Measurements from ENCODE around the gene PARS2. TPM values are rescaled to one million over a fixed set of nuclear protein-coding genes. Genes with fewer than 3 reads are reported as not detected.

PARS2 gene
- total RNA-seq, 3 donors from 2014 or later: 2.2 to 7.8 (median 4.3) TPM

- DNase-seq (ENCODE audit: low spot score in 2 of 2): no peak
- peak overlapping the region; percentile 64 to 81 for H3K27ac ChIP-seq
- no peaks in the 10 kb centered on the region for H3K36me3 ChIP-seq
- H3K9me3 ChIP-seq: no peaks in the 10 kb centered on the region
- H3K4me3 ChIP-seq: peak overlapping the region; percentile 71 to 80 (median 79)
- no peaks in the 10 kb centered on the region for H3K27me3 ChIP-seq
- TF ChIP-seq POLR2AphosphoS5 (IDR thresholded peaks at IDR 0.05) (no peak), CTCF (IDR thresholded peaks at IDR 0.05) (no peak), POLR2A (IDR thresholded peaks at IDR 0.05) (no peak)
- H3K4me1 ChIP-seq: peaks cover 5 to 6% of the 10 kb centered on the region in 2 donors
- intact Hi-C loops (cut with DNase I; ENCODE audit: low total_unique reads): no loop called here
These were observed 47.9 kb downstream of the PARS2 start for GRCh38 chr1:54716299-54717047.

GRCh38 chr1:54715493-54716298, 48.6 kb downstream of the PARS2 start, which contains the start of gene TTC4:
Gene TTC4 (plus strand): TSS chr1:54715861. CDS start chr1:54715909, 48 bp downstream.
- TF ChIP-seq POLR2A (IDR thresholded peaks at IDR 0.05) (no peak), CTCF (IDR thresholded peaks at IDR 0.05) (no peak), POLR2AphosphoS5 (IDR thresholded peaks at IDR 0.05) (peak; percentile 71 to 77 (median 75))
- peaks cover 5 to 6% of the 10 kb centered on the region in 2 donors for H3K4me1 ChIP-seq
- H3K27ac ChIP-seq: peak within 1 kb of the TSS; percentile 64 to 81
- no peaks in the 10 kb centered on the region for H3K27me3 ChIP-seq
- intact Hi-C loops (cut with DNase I; ENCODE audit: low total_unique reads): no loop called here
- no peaks in the 10 kb centered on the region for H3K36me3 ChIP-seq
- H3K4me3 ChIP-seq: peak within 1 kb of the TSS; percentile 71 to 80 (median 79)
- DNase-seq (ENCODE audit: low spot score in 2 of 2): peak; percentile 71 to 78
- no peaks in the 10 kb centered on the region for H3K9me3 ChIP-seq

DNA sequence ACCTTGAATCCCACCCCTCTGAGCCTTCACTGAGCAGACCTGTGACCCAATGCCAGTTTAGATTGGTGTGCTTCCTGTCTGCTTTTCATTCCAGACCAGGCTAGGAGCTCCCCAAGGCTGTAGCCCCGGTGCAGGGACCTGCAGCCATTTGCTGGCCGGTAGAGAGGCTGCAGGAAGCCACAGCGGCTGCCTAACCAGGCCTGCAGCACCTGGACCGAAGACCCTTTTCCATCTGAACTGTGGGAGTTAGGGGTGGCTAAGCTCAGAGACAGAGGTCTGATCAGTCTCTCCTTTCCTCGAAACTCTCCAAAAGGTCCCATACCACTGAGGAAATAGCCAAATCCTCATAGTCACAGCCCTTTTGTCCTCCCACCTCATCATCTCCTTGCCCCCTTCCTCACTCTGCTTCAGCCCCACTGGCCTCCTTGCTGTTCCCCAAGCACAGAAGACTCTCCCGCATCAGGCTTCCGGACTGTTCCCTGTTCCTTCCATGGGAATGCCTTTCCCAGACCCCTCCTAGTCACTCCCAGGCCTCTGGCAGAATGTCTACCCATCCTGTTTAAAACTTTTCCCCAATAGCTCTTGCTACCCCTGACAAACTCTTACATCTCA, 49.3 kb downstream of the PARS2 start:
- H3K27me3 ChIP-seq: no peaks in the 10 kb centered on the region
- H3K9me3 ChIP-seq: no peaks in the 10 kb centered on the region
- intact Hi-C loops (cut with DNase I; ENCODE audit: low total_unique reads): no loop called here
- DNase-seq (ENCODE audit: low spot score in 2 of 2): no peak
- peak overlapping the region; percentile 71 to 80 (median 79) for H3K4me3 ChIP-seq
- peak overlapping the region; percentile 64 to 81 for H3K27ac ChIP-seq
- H3K36me3 ChIP-seq: no peaks in the 10 kb centered on the region
- TF ChIP-seq POLR2AphosphoS5 (IDR thresholded peaks at IDR 0.05) (no peak), POLR2A (IDR thresholded peaks at IDR 0.05) (no peak), CTCF (IDR thresholded peaks at IDR 0.05) (no peak)
- H3K4me1 ChIP-seq: peaks cover 5 to 6% of the 10 kb centered on the region in 2 donors

DNA sequence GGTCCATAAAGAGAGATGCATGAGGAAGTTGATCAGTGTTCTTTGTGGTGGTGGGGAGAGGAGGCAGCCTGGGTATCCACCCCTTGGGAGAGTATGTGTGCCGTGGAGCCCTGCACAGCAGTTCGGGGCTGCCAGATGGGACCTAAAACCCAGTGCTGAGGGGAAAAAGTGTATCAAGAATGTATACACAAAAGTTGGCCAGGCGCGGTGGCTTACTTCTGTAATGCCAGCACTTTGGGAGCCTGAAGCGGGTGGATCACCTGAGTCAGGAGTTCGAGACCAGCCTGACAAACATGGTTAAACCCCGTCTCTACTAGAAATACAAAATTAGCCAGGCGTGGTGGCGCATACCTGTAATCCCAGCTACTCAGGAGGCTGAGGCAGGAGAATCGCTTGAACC, 52.8 kb downstream of the PARS2 start:
- peaks cover 2 to 4% of the 10 kb centered on the region in 2 donors for H3K4me1 ChIP-seq
- no peaks in the 10 kb centered on the region for H3K9me3 ChIP-seq
- intact Hi-C loops (cut with DNase I; ENCODE audit: low total_unique reads): no loop called here
- H3K36me3 ChIP-seq: no peaks in the 10 kb centered on the region
- no peak overlapping the region for H3K27ac ChIP-seq
- TF ChIP-seq CTCF (IDR thresholded peaks at IDR 0.05) (no peak), POLR2AphosphoS5 (IDR thresholded peaks at IDR 0.05) (no peak), POLR2A (IDR thresholded peaks at IDR 0.05) (no peak)
- no peaks in the 10 kb centered on the region for H3K27me3 ChIP-seq
- no peak overlapping the region for H3K4me3 ChIP-seq
- DNase-seq (ENCODE audit: low spot score in 2 of 2): no peak

Data from breast epithelium (tissue), 4 donors.